H7 (cell line): ENCODE measurements around the gene ANO10. TPM values are rescaled to one million over a fixed set of nuclear protein-coding genes. Genes with fewer than 3 reads are reported as not detected.

Experiments
- DNase-seq: peaks from one replicate; pipeline ENCODE4 v3.0.0; 2012
- H3K27me3 ChIP-seq: 2 replicates; pipeline ENCODE4 v1.6.0; 2011; ENCODE audit warnings: mild to moderate bottlenecking, low read length; ENCODE audit not compliant: control insufficient read depth, insufficient read depth
- H3K36me3 ChIP-seq: replicated peaks from 2 replicates; pipeline ENCODE4 v1.5.1; 2011; ENCODE audit warnings: low read length; ENCODE audit not compliant: control insufficient read depth, insufficient read depth
- H3K4me3 ChIP-seq: 2 replicates; pipeline ENCODE4 v1.5.1; 2011; ENCODE audit warnings: low read depth, mild to moderate bottlenecking, control low read depth, low read length, moderate library complexity; ENCODE audit not compliant: insufficient read depth
- total RNA-seq: library from RNA; depleted of rRNA; stranded (reverse); fragments of >200 nt; shearing (Covaris generic); gene quantifications from 2 replicates; pipeline ENCODE4 v1.2.3, GENCODE V29; 2014; rRNA removed

Gene ANO10
- total RNA-seq, 1 experiment from 2014 or later = 23.4 TPM

DNA sequence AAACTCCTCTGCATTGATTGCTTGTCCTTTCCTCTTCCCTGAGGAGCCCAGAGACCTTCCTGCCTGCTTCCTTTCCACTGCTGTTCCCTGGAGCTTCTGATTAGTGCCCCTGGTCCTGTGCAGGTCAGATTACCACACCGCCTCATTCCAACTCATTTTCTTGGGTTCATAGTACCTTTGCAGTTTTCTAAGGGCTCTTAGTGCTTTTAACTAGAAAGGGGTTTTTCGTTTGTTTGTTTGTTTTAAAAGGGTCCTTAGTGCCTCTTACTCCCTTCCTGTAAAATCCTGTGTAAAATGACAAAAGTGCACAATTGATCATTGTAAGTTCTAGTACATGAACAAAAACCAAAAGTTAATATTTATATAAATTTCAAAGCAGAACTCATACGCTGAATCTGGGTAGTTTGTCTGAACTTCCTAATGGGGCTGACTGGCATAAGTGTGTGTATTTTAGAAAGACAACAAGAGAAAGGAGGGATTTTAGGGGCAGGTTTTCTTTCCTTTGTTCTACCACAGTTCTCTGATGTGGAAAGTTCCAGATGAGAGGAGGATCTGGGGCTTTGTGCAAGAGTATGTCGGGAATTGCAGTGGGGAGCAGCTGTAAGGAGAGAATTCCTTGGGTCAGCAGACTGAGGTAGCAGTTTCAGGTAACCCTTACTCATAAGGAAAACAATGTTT, 304.9 kb downstream of the ANO10 start:
- no peak for DNase-seq
- Histone ChIP-seq H3K4me3 (no peak overlapping the region), H3K36me3 (no peaks in the 10 kb centered on the region), H3K27me3 (no peaks in the 10 kb centered on the region)

Other genes starting within 250 kb of the ANO10 start
- 21.8 and 24.5 TPM in 2 replicates for gene ABHD5, start 68.9 kb upstream of the ANO10 start, total RNA-seq